ENCODE measurements around the gene RNASE13.

The RNASE13 gene

GRCh38 chr14:21037156-21037555 lies 2.5 kb upstream of the RNASE13 start:
- no peaks in the 10 kb centered on the region for H3K36me3 ChIP-seq (ENCODE audit: control insufficient read depth, insufficient read depth, low read length)
- H2BK5ac ChIP-seq (ENCODE audit: low read length) = no peak overlapping the region
- H3K27ac ChIP-seq (ENCODE audit: low read depth, low read length) = no peak overlapping the region
- H4K8ac ChIP-seq (ENCODE audit: low read depth, low read length) = no peak overlapping the region
- no peak overlapping the region for H2AK5ac ChIP-seq (ENCODE audit: low read length)
- H3K4me2 ChIP-seq (ENCODE audit: low read length) = no peak overlapping the region
- H4K5ac ChIP-seq (ENCODE audit: low read length) = no peak overlapping the region
- peaks cover 5% of the 10 kb centered on the region for H3K4me1 ChIP-seq (ENCODE audit: control insufficient read depth, low read depth, low read length)
- H3K27me3 ChIP-seq (ENCODE audit: insufficient read depth, low read length, poor library complexity) = no peaks in the 10 kb centered on the region
- H3K56ac ChIP-seq (ENCODE audit: low read length) = no peak overlapping the region
- H3K79me2 ChIP-seq (ENCODE audit: control insufficient read depth, insufficient read depth, low read length) = no peaks in the 10 kb centered on the region
- H3K4ac ChIP-seq (ENCODE audit: low read depth, low read length) = no peak overlapping the region
- H3K9ac ChIP-seq (ENCODE audit: low read length) = no peak overlapping the region
- H3K23ac ChIP-seq (ENCODE audit: low read length) = no peak overlapping the region
- no peak for DNase-seq
- WGBS (ENCODE audit: extremely low coverage, insufficient coverage, low lambda C conversion rate) = no CpG with 5 or more reads among the region's 3 CpGs
- H2BK15ac ChIP-seq (replicated peaks; ENCODE audit: low read depth) = no peak overlapping the region
- no peak overlapping the region for H2BK120ac ChIP-seq (ENCODE audit: low read depth, low read length)
- H3K18ac ChIP-seq (ENCODE audit: low read length) = no peak overlapping the region
- H3K4me3 ChIP-seq (ENCODE audit: low read length) = no peak overlapping the region
- H3K79me1 ChIP-seq (ENCODE audit: low read length) = no peaks in the 10 kb centered on the region

- Histone ChIP-seq H4K5ac (ENCODE audit: low read length) (no peak overlapping the region), H2BK120ac (ENCODE audit: low read depth, low read length) (no peak overlapping the region), H3K27ac (ENCODE audit: low read depth, low read length) (no peak overlapping the region), H3K4me1 (ENCODE audit: control insufficient read depth, low read depth, low read length) (peaks cover 5% of the 10 kb centered on the region), H2BK5ac (ENCODE audit: low read length) (no peak overlapping the region), H2BK15ac (replicated peaks; ENCODE audit: low read depth) (no peak overlapping the region), H3K23ac (ENCODE audit: low read length) (no peak overlapping the region), H3K4ac (ENCODE audit: low read depth, low read length) (no peak overlapping the region), H3K27me3 (ENCODE audit: insufficient read depth, low read length, poor library complexity) (no peaks in the 10 kb centered on the region), H3K4me2 (ENCODE audit: low read length) (no peak overlapping the region), H3K56ac (ENCODE audit: low read length) (no peak overlapping the region), H4K8ac (ENCODE audit: low read depth, low read length) (no peak overlapping the region), H3K36me3 (ENCODE audit: control insufficient read depth, insufficient read depth, low read length) (no peaks in the 10 kb centered on the region), H3K9ac (ENCODE audit: low read length) (no peak overlapping the region), H3K79me2 (ENCODE audit: control insufficient read depth, insufficient read depth, low read length) (no peaks in the 10 kb centered on the region), H2AK5ac (ENCODE audit: low read length) (no peak overlapping the region), H3K79me1 (ENCODE audit: low read length) (no peaks in the 10 kb centered on the region), H3K4me3 (ENCODE audit: low read length) (no peak overlapping the region), H3K18ac (ENCODE audit: low read length) (no peak overlapping the region)
- no CpG with 5 or more reads among the region's 7 CpGs for WGBS (ENCODE audit: extremely low coverage, insufficient coverage, low lambda C conversion rate)
- no peak for DNase-seq
These were observed 2.1 kb upstream of the RNASE13 start for GRCh38 chr14:21036751-21037150.

GRCh38 chr14:21033133-21033698 lies 1.4 kb downstream of the RNASE13 start:
- Histone ChIP-seq H4K8ac (ENCODE audit: low read depth, low read length) (no peak overlapping the region), H3K4me2 (ENCODE audit: low read length) (no peak overlapping the region), H3K56ac (ENCODE audit: low read length) (no peak overlapping the region), H4K5ac (ENCODE audit: low read length) (no peak overlapping the region), H3K4ac (ENCODE audit: low read depth, low read length) (no peak overlapping the region), H3K79me2 (ENCODE audit: control insufficient read depth, insufficient read depth, low read length) (no peaks in the 10 kb centered on the region), H3K27me3 (ENCODE audit: insufficient read depth, low read length, poor library complexity) (no peaks in the 10 kb centered on the region), H2BK5ac (ENCODE audit: low read length) (no peak overlapping the region), H3K4me1 (ENCODE audit: control insufficient read depth, low read depth, low read length) (no peaks in the 10 kb centered on the region), H3K79me1 (ENCODE audit: low read length) (no peaks in the 10 kb centered on the region), H3K4me3 (ENCODE audit: low read length) (no peak overlapping the region), H2BK15ac (replicated peaks; ENCODE audit: low read depth) (no peak overlapping the region), H2AK5ac (ENCODE audit: low read length) (no peak overlapping the region), H3K36me3 (ENCODE audit: control insufficient read depth, insufficient read depth, low read length) (no peaks in the 10 kb centered on the region), H3K18ac (ENCODE audit: low read length) (no peak overlapping the region), H3K27ac (ENCODE audit: low read depth, low read length) (no peak overlapping the region), H2BK120ac (ENCODE audit: low read depth, low read length) (no peak overlapping the region), H3K23ac (ENCODE audit: low read length) (no peak overlapping the region), H3K9ac (ENCODE audit: low read length) (no peak overlapping the region)
- no CpG with 5 or more reads among the region's 4 CpGs for WGBS (ENCODE audit: extremely low coverage, insufficient coverage, low lambda C conversion rate)
- no peak for DNase-seq

GRCh38 chr14:21032326-21033132 lies 2.1 kb downstream of the RNASE13 start:
- H3K4me3 ChIP-seq (ENCODE audit: low read length) = no peak overlapping the region
- no peaks in the 10 kb centered on the region for H3K79me1 ChIP-seq (ENCODE audit: low read length)
- H3K23ac ChIP-seq (ENCODE audit: low read length) = no peak overlapping the region
- no peaks in the 10 kb centered on the region for H3K79me2 ChIP-seq (ENCODE audit: control insufficient read depth, insufficient read depth, low read length)
- H2BK5ac ChIP-seq (ENCODE audit: low read length) = no peak overlapping the region
- H3K27me3 ChIP-seq (ENCODE audit: insufficient read depth, low read length, poor library complexity) = no peaks in the 10 kb centered on the region
- H3K27ac ChIP-seq (ENCODE audit: low read depth, low read length) = no peak overlapping the region
- no peak for DNase-seq
- H2BK120ac ChIP-seq (ENCODE audit: low read depth, low read length) = no peak overlapping the region
- no peak overlapping the region for H2AK5ac ChIP-seq (ENCODE audit: low read length)
- no peak overlapping the region for H3K4ac ChIP-seq (ENCODE audit: low read depth, low read length)
- H3K18ac ChIP-seq (ENCODE audit: low read length) = no peak overlapping the region
- no peaks in the 10 kb centered on the region for H3K4me1 ChIP-seq (ENCODE audit: control insufficient read depth, low read depth, low read length)
- no CpG with 5 or more reads among the region's 5 CpGs for WGBS (ENCODE audit: extremely low coverage, insufficient coverage, low lambda C conversion rate)
- H3K36me3 ChIP-seq (ENCODE audit: control insufficient read depth, insufficient read depth, low read length) = no peaks in the 10 kb centered on the region
- no peak overlapping the region for H4K5ac ChIP-seq (ENCODE audit: low read length)
- H3K56ac ChIP-seq (ENCODE audit: low read length) = no peak overlapping the region
- no peak overlapping the region for H3K9ac ChIP-seq (ENCODE audit: low read length)
- H2BK15ac ChIP-seq (replicated peaks; ENCODE audit: low read depth) = no peak overlapping the region
- no peak overlapping the region for H3K4me2 ChIP-seq (ENCODE audit: low read length)
- no peak overlapping the region for H4K8ac ChIP-seq (ENCODE audit: low read depth, low read length)

- Histone ChIP-seq H3K4ac (ENCODE audit: low read depth, low read length) (no peak overlapping the region), H2BK15ac (replicated peaks; ENCODE audit: low read depth) (no peak overlapping the region), H3K27me3 (ENCODE audit: insufficient read depth, low read length, poor library complexity) (no peaks in the 10 kb centered on the region), H4K5ac (ENCODE audit: low read length) (no peak overlapping the region), H3K4me3 (ENCODE audit: low read length) (no peak overlapping the region), H3K56ac (ENCODE audit: low read length) (no peak overlapping the region), H3K4me2 (ENCODE audit: low read length) (no peak overlapping the region), H2BK5ac (ENCODE audit: low read length) (no peak overlapping the region), H3K79me2 (ENCODE audit: control insufficient read depth, insufficient read depth, low read length) (no peaks in the 10 kb centered on the region), H3K9ac (ENCODE audit: low read length) (no peak overlapping the region), H2BK120ac (ENCODE audit: low read depth, low read length) (no peak overlapping the region), H3K79me1 (ENCODE audit: low read length) (no peaks in the 10 kb centered on the region), H2AK5ac (ENCODE audit: low read length) (no peak overlapping the region), H3K4me1 (ENCODE audit: control insufficient read depth, low read depth, low read length) (peaks cover 9% of the 10 kb centered on the region), H3K23ac (ENCODE audit: low read length) (no peak overlapping the region), H3K36me3 (ENCODE audit: control insufficient read depth, insufficient read depth, low read length) (no peaks in the 10 kb centered on the region), H4K8ac (ENCODE audit: low read depth, low read length) (no peak overlapping the region), H3K27ac (ENCODE audit: low read depth, low read length) (no peak overlapping the region), H3K18ac (ENCODE audit: low read length) (no peak overlapping the region)
- DNase-seq = no peak
- WGBS (ENCODE audit: extremely low coverage, insufficient coverage, low lambda C conversion rate) = no CpG with 5 or more reads among the region's 12 CpGs
These were observed 4.1 kb downstream of the RNASE13 start for GRCh38 chr14:21030531-21030930.
